NT2/D1 (cell line): ENCODE data around the gene FAM216B.

Source experiments
- SUZ12 ChIP-seq: IDR thresholded peaks from 2 replicates; pipeline ENCODE4 v1.6.1; 2011; ENCODE audit not compliant: insufficient read length, insufficient read depth; ENCODE audit errors: extremely low read depth
- YY1 ChIP-seq: IDR thresholded peaks from 2 replicates; pipeline ENCODE4 v1.6.1; 2011; ENCODE audit not compliant: insufficient read length, insufficient read depth

- TF ChIP-seq SUZ12 (no peak), YY1 (no peak)
Observed at GRCh38 chr13:42758515-42758914, 22.9 kb upstream of the FAM216B start.
